B cell (primary cell): ENCODE data around the gene LRRC7. TPM values are rescaled to one million over a fixed set of nuclear protein-coding genes. Genes with fewer than 3 reads are reported as not detected.
"Not testable (repeated sequence)": the region's sequence is repeated elsewhere in the genome, so short reads cannot be mapped to it uniquely, and the experiment has no call there.

ENCODE experiments used
- ATAC-seq: fragments of 200-7000 bp; cut with Tn5 transposase; one replicate; pipeline ENCODE4 v1.10.0; 2021; ENCODE audit warnings: low read depth, mild to moderate bottlenecking, moderate number of reproducible peaks, moderate library complexity
- CTCF ChIA-PET: fragments of 350-600 bp; sonication (Branson Sonifier 250); formaldehyde crosslinking; loops from one replicate; lab custom pipeline; 2021; ENCODE audit warnings: antibody characterized with exemption, inconsistent platforms; lab: Charles Lee
- POLR2A ChIA-PET: fragments of 350-600 bp; sonication (Branson Sonifier 250); formaldehyde crosslinking; loops from one replicate; lab custom pipeline; 2021; ENCODE audit warnings: antibody characterized with exemption; lab: Charles Lee
- DNase-seq: peaks from one replicate; pipeline ENCODE4 v3.0.0; 2013
- H2AFZ ChIP-seq: 2 replicates; pipeline ENCODE4 v1.6.1; 2012; ENCODE audit warnings: mild to moderate bottlenecking, low read depth, low read length; ENCODE audit not compliant: insufficient read depth, poor library complexity, severe bottlenecking
- H3K27ac ChIP-seq, 2 donors: 1 replicate in 1 of 2; 2 replicates in 1 of 2; pipeline ENCODE4 v1.5.1; 2012 to 2013; ENCODE audit warnings: low read length in 2 of 2, mild to moderate bottlenecking in 2 of 2, moderate library complexity in 1 of 2
- H3K27me3 ChIP-seq, 4 experiments: fragments of 200-600 bp in 1 of 4; sonication (generic) in 1 of 4; replicated peaks in 1 of 4; 1 replicate in 2 of 4; 2 replicates in 2 of 4; pipeline versions ENCODE4 v1.6.1 to v1.7.0; 2013 to 2016; ENCODE audit warnings: low read length in 3 of 4, mild to moderate bottlenecking in 2 of 4, mixed read lengths in 1 of 4, moderate library complexity in 1 of 4; ENCODE audit not compliant: insufficient read depth in 4 of 4, control insufficient read depth in 3 of 4; ENCODE audit errors: control extremely low read depth in 1 of 4
- H3K36me3 ChIP-seq, 2 experiments: replicated peaks in 1 of 2; 1 replicate in 1 of 2; 2 replicates in 1 of 2; pipeline versions ENCODE4 v1.6.1 to v1.7.1; 2013; ENCODE audit warnings: low read length in 1 of 2; ENCODE audit not compliant: insufficient read depth in 2 of 2, control insufficient read depth in 1 of 2; ENCODE audit errors: control extremely low read depth in 1 of 2, extremely low read depth in 1 of 2
- H3K4me1 ChIP-seq, 2 donors: fragments of 200-600 bp in 1 of 2; sonication (generic) in 1 of 2; 1 replicate in 1 of 2; 2 replicates in 1 of 2; pipeline versions ENCODE4 v1.5.1 to v1.6.1; 2013 to 2017; ENCODE audit warnings: low read length in 2 of 2; ENCODE audit not compliant: control insufficient read depth in 2 of 2, insufficient read depth in 2 of 2
- H3K4me2 ChIP-seq: replicated peaks from 2 replicates; pipeline ENCODE3; 2012; ENCODE audit warnings: mild to moderate bottlenecking, low read depth, low read length; ENCODE audit not compliant: poor library complexity, severe bottlenecking
- H3K4me3 ChIP-seq, 5 experiments: fragments of 200-600 bp in 1 of 5; sonication (generic) in 1 of 5; 1 replicate in 3 of 5; 2 replicates in 2 of 5; pipeline versions ENCODE4 v1.5.1 to v1.7.0; 2011 to 2016; ENCODE audit warnings: low read length in 4 of 5, mild to moderate bottlenecking in 4 of 5, low read depth in 2 of 5, control low read depth in 1 of 5, moderate library complexity in 1 of 5; ENCODE audit not compliant: insufficient read depth in 1 of 5; ENCODE audit errors: control extremely low read depth in 1 of 5, extremely low read depth in 1 of 5
- H3K79me2 ChIP-seq: fragments of 200-600 bp; sonication (generic); one replicate; pipeline ENCODE4 v1.6.0; 2016; ENCODE audit warnings: low read length; ENCODE audit not compliant: control insufficient read depth, insufficient read depth
- H3K9ac ChIP-seq: fragments of 200-600 bp; sonication (generic); 2 replicates; pipeline ENCODE4 v1.6.1; 2017; ENCODE audit warnings: mild to moderate bottlenecking, low read length, moderate library complexity
- H3K9me3 ChIP-seq, 3 donors: one replicate each; pipeline versions ENCODE4 v1.6.1 to v1.7.1; 2013; ENCODE audit warnings: low read length in 2 of 3; ENCODE audit not compliant: control insufficient read depth in 2 of 3, insufficient read depth in 1 of 3; ENCODE audit errors: control extremely low read depth in 1 of 3
- H4K20me1 ChIP-seq: 2 replicates; pipeline ENCODE4 v1.6.0; 2012; ENCODE audit warnings: mild to moderate bottlenecking, low read length; ENCODE audit not compliant: insufficient read depth, control insufficient read depth, poor library complexity, severe bottlenecking
- H3K27ac Mint-ChIP-seq: one replicate; pipeline ENCODE4 v1.8.0; 2021; ENCODE audit warnings: mixed read lengths
- H3K27me3 Mint-ChIP-seq: one replicate; pipeline ENCODE4 v1.8.0; 2021; ENCODE audit warnings: mixed read lengths
- H3K4me1 Mint-ChIP-seq: one replicate; pipeline ENCODE4 v1.8.0; 2021; ENCODE audit warnings: mixed read lengths
- H3K4me3 Mint-ChIP-seq: one replicate; pipeline ENCODE4 v1.8.0; 2021; ENCODE audit warnings: mixed read lengths
- H3K9me3 Mint-ChIP-seq: one replicate; pipeline ENCODE4 v1.8.0; 2022; ENCODE audit warnings: mixed read lengths; ENCODE audit not compliant: insufficient read depth
- EZH2 ChIP-seq: IDR thresholded peaks from 2 replicates; pipeline ENCODE4 v1.6.1; 2012; ENCODE audit warnings: borderline replicate concordance, low read depth, mild to moderate bottlenecking, moderate library complexity, low read length; ENCODE audit not compliant: insufficient read depth, poor library complexity, severe bottlenecking
- WGBS: methylation state at CpG from one replicate; pipeline ENCODE4 v1.1.5; 2013; ENCODE audit warnings: missing lambda C conversion rate; ENCODE audit not compliant: insufficient coverage; 5-methylcytosine and 5-hydroxymethylcytosine counted together
- intact Hi-C: fragments of 100-400 bp; cut with micrococcal nuclease; formaldehyde crosslinking; loops from one replicate; pipeline ENCODE4 v1.10.0; 2022
- polyA plus RNA-seq: library from polyadenylated mRNA; depleted of rRNA; stranded (reverse); fragments of >200 nt; gene quantifications from 2 replicates; pipeline ENCODE4 v1.2.3, GENCODE V29; 2012
- total RNA-seq, 2 donors: library from RNA; stranded (reverse); fragments of 120-200 nt in 1 of 2; gene quantifications; 1 replicate in 1 of 2; 2 replicates in 1 of 2; pipeline versions ENCODE4 v1.2.3 to v1.2.4, GENCODE V29; 2013 to 2022
- TF ChIP-seq, protein P1 (sequence below): fragments of 200-600 bp; IDR thresholded peaks from one replicate; pipeline ENCODE4 v1.8.0; 2022; ENCODE audit warnings: antibody characterized with exemption, mild to moderate bottlenecking

LRRC7 gene
- total and polyA plus RNA-seq, 2 donors (not counting 1 experiment from before 2014, with no cell fraction given) = not detected

DNA sequence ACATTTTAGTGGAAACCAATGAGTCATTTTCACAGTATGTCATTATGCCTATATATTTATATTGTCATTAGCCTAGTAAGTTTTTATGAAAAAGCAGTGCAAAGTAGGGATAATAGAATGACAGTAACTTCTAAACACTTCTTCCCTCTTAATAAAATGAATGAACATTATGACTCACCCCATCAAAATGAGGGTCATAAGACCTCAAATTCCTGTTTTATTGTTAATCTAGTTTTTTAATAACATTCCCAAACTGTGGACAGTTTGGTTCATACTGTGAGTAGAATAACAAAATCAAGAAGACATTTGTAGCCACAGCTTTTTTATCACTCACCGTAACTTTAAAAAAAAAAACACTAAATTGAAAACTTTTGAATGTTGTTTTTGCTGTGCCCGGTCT lies 477.1 kb downstream of the LRRC7 start:
- no peak for ATAC-seq
- Mint-ChIP-seq H3K27ac (no peak overlapping the region), H3K4me3 (no peak overlapping the region), H3K4me1 (no peaks in the 10 kb centered on the region), H3K9me3 (no peaks in the 10 kb centered on the region), H3K27me3 (no peaks in the 10 kb centered on the region)
- DNase-seq = no peak
- Histone ChIP-seq H3K4me2 (no peak overlapping the region), H3K79me2 (no peaks in the 10 kb centered on the region), H3K36me3 (no peaks in the 10 kb centered on the region), H3K27ac (no peak overlapping the region), H3K9ac (no peak overlapping the region), H3K4me1 (no peaks in the 10 kb centered on the region), H3K9me3 (no peaks in the 10 kb centered on the region), H3K27me3 (no peaks in the 10 kb centered on the region), H3K4me3 (no peak overlapping the region), H2AFZ (no peak overlapping the region), H4K20me1 (no peaks in the 10 kb centered on the region)
- ChIA-PET POLR2A (no interaction called here), CTCF (no interaction called here)
- intact Hi-C loops = no loop called here
- TF ChIP-seq EZH2 = no peak
- TF ChIP-seq, protein P1, sequence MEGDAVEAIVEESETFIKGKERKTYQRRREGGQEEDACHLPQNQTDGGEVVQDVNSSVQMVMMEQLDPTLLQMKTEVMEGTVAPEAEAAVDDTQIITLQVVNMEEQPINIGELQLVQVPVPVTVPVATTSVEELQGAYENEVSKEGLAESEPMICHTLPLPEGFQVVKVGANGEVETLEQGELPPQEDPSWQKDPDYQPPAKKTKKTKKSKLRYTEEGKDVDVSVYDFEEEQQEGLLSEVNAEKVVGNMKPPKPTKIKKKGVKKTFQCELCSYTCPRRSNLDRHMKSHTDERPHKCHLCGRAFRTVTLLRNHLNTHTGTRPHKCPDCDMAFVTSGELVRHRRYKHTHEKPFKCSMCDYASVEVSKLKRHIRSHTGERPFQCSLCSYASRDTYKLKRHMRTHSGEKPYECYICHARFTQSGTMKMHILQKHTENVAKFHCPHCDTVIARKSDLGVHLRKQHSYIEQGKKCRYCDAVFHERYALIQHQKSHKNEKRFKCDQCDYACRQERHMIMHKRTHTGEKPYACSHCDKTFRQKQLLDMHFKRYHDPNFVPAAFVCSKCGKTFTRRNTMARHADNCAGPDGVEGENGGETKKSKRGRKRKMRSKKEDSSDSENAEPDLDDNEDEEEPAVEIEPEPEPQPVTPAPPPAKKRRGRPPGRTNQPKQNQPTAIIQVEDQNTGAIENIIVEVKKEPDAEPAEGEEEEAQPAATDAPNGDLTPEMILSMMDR = no peak
- WGBS = no CpG with 5 or more reads among the region's 2 CpGs

DNA sequence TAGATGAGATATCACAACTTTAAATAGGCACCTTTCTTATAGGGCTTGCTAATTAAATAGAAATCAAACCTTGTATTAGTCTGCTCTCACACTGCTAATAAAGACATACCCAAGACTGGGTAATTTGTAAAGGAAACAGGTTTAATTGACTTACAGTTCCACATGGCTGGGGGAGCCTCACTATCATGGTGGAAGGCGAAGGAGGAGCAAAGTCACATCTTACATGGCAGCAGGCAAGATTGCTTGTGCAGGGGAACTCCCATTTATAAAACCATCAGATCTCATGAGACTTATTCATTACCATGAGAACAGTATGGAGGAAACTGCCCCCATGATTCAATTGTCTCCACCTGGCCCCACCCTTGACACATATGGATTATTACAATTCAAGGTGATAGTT lies 477.9 kb downstream of the LRRC7 start:
- H4K20me1 ChIP-seq, H3K79me2 ChIP-seq, CTCF ChIA-PET, intact Hi-C loops, H3K9ac ChIP-seq, H3K9me3 Mint-ChIP-seq, H3K4me1 Mint-ChIP-seq, H2AFZ ChIP-seq, H3K27me3 Mint-ChIP-seq, POLR2A ChIA-PET, H3K4me1 ChIP-seq, H3K27ac Mint-ChIP-seq, H3K4me2 ChIP-seq, H3K27ac ChIP-seq, H3K36me3 ChIP-seq, H3K4me3 ChIP-seq, H3K9me3 ChIP-seq, DNase-seq, H3K4me3 Mint-ChIP-seq, ATAC-seq, H3K27me3 ChIP-seq: not testable (repeated sequence)
- no CpG with 5 or more reads among the region's 1 CpG for WGBS
